Measurements from ENCODE around the gene LRRC59.

DNA sequence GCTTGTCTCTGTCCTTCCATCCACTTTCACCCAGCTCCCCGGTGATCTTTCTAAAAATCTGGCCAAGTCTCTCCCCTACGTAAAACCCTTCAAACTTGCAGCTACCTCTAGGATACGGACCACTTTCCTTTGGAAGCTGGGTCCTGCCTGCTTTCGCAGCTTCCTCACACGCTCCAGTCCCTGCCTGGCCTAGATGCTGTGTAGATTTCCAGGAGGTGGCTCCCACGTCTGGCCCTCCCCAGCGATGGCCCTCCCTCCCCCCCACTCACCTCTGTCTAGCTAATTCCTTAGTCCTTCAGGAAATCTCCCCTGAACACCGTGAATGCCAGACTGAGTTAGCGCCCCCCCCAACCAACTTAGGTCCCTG, 579 bp upstream of the LRRC59 start:
- TF ChIP-seq, protein P1, sequence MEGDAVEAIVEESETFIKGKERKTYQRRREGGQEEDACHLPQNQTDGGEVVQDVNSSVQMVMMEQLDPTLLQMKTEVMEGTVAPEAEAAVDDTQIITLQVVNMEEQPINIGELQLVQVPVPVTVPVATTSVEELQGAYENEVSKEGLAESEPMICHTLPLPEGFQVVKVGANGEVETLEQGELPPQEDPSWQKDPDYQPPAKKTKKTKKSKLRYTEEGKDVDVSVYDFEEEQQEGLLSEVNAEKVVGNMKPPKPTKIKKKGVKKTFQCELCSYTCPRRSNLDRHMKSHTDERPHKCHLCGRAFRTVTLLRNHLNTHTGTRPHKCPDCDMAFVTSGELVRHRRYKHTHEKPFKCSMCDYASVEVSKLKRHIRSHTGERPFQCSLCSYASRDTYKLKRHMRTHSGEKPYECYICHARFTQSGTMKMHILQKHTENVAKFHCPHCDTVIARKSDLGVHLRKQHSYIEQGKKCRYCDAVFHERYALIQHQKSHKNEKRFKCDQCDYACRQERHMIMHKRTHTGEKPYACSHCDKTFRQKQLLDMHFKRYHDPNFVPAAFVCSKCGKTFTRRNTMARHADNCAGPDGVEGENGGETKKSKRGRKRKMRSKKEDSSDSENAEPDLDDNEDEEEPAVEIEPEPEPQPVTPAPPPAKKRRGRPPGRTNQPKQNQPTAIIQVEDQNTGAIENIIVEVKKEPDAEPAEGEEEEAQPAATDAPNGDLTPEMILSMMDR (IDR thresholded peaks at IDR 0.05; ENCODE audit: insufficient read depth, low read length): no peak
- TF ChIP-seq, protein P2, sequence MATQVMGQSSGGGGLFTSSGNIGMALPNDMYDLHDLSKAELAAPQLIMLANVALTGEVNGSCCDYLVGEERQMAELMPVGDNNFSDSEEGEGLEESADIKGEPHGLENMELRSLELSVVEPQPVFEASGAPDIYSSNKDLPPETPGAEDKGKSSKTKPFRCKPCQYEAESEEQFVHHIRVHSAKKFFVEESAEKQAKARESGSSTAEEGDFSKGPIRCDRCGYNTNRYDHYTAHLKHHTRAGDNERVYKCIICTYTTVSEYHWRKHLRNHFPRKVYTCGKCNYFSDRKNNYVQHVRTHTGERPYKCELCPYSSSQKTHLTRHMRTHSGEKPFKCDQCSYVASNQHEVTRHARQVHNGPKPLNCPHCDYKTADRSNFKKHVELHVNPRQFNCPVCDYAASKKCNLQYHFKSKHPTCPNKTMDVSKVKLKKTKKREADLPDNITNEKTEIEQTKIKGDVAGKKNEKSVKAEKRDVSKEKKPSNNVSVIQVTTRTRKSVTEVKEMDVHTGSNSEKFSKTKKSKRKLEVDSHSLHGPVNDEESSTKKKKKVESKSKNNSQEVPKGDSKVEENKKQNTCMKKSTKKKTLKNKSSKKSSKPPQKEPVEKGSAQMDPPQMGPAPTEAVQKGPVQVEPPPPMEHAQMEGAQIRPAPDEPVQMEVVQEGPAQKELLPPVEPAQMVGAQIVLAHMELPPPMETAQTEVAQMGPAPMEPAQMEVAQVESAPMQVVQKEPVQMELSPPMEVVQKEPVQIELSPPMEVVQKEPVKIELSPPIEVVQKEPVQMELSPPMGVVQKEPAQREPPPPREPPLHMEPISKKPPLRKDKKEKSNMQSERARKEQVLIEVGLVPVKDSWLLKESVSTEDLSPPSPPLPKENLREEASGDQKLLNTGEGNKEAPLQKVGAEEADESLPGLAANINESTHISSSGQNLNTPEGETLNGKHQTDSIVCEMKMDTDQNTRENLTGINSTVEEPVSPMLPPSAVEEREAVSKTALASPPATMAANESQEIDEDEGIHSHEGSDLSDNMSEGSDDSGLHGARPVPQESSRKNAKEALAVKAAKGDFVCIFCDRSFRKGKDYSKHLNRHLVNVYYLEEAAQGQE (IDR thresholded peaks at IDR 0.05; ENCODE audit: insufficient replicate concordance, low read depth): no peak
- TF ChIP-seq POLR2AphosphoS5 (IDR thresholded peaks at IDR 0.05; ENCODE audit: low read depth): no peak

Measured in HL-60 (cell line).